Ishikawa (cell line): ENCODE data around the gene C13orf46.

ENCODE experiments used
- CEBPB ChIP-seq: IDR thresholded peaks from 2 replicates; pipeline ENCODE4 v1.6.1; 2012
- CREB1 ChIP-seq: IDR thresholded peaks from 2 replicates; pipeline ENCODE4 v1.6.1; 2012; ENCODE audit warnings: low read depth
- EGR1 ChIP-seq: IDR thresholded peaks from 2 replicates; pipeline ENCODE4 v1.6.1; 2012
- EP300 ChIP-seq: IDR thresholded peaks from 2 replicates; pipeline ENCODE4 v1.6.1; 2012; ENCODE audit warnings: borderline replicate concordance
- FOXM1 ChIP-seq: IDR thresholded peaks from 2 replicates; pipeline ENCODE4 v1.6.1; 2012; ENCODE audit warnings: low read depth, borderline replicate concordance
- NFIC ChIP-seq: IDR thresholded peaks from 2 replicates; pipeline ENCODE4 v1.6.1; 2012
- RAD21 ChIP-seq: IDR thresholded peaks from 2 replicates; pipeline ENCODE4 v1.6.1; 2012; ENCODE audit warnings: low read depth
- REST ChIP-seq: IDR thresholded peaks from 2 replicates; pipeline ENCODE4 v1.6.1; 2012; ENCODE audit warnings: low read depth, mild to moderate bottlenecking
- TAF1 ChIP-seq: IDR thresholded peaks from 2 replicates; pipeline ENCODE4 v1.6.1; 2012; ENCODE audit warnings: low read depth, mild to moderate bottlenecking
- TCF12 ChIP-seq: IDR thresholded peaks from 2 replicates; pipeline ENCODE4 v1.6.1; 2012; ENCODE audit warnings: low read depth
- TEAD4 ChIP-seq: IDR thresholded peaks from 2 replicates; pipeline ENCODE4 v1.6.1; 2012
- YY1 ChIP-seq: IDR thresholded peaks from 2 replicates; pipeline ENCODE4 v1.6.1; 2012; ENCODE audit warnings: low read depth
- ZBTB7A ChIP-seq: IDR thresholded peaks from 2 replicates; pipeline ENCODE4 v1.6.1; 2012; ENCODE audit warnings: low read depth
- TF ChIP-seq, protein P1 (sequence below): IDR thresholded peaks from 2 replicates; pipeline ENCODE4 v1.6.1; 2012
- TF ChIP-seq, protein P2 (sequence below): IDR thresholded peaks from 2 replicates; pipeline ENCODE4 v1.6.1; 2012

C13orf46 gene

GRCh38 chr13:113996912-113997745, 23.3 kb upstream of the C13orf46 start:
- TF ChIP-seq EP300, result no peak
- TF ChIP-seq RAD21, result no peak
- TF ChIP-seq TAF1, result no peak
- TF ChIP-seq, protein P1, sequence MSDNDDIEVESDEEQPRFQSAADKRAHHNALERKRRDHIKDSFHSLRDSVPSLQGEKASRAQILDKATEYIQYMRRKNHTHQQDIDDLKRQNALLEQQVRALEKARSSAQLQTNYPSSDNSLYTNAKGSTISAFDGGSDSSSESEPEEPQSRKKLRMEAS, result no peak
- no peak for TF ChIP-seq YY1
- no peak for TF ChIP-seq NFIC
- TF ChIP-seq EGR1, result no peak
- no peak for TF ChIP-seq CEBPB
- TF ChIP-seq, protein P2, sequence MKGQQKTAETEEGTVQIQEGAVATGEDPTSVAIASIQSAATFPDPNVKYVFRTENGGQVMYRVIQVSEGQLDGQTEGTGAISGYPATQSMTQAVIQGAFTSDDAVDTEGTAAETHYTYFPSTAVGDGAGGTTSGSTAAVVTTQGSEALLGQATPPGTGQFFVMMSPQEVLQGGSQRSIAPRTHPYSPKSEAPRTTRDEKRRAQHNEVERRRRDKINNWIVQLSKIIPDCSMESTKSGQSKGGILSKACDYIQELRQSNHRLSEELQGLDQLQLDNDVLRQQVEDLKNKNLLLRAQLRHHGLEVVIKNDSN, result no peak
- no peak for TF ChIP-seq TCF12

- TF ChIP-seq ZBTB7A (no peak), TEAD4 (no peak), CEBPB (no peak), RAD21 (no peak), NFIC (no peak), EGR1 (no peak), CREB1 (no peak), REST (no peak), EP300 (no peak), YY1 (no peak)
- TF ChIP-seq, protein P1, result no peak
- TF ChIP-seq, protein P2, result no peak
These were observed 22.4 kb upstream of the C13orf46 start for GRCh38 chr13:113996081-113996911.

GRCh38 chr13:113995051-113995601, 21.2 kb upstream of the C13orf46 start:
- TF ChIP-seq NFIC, result no peak
- TF ChIP-seq FOXM1, result no peak
- no peak for TF ChIP-seq TAF1
- TF ChIP-seq, protein P2, result no peak
- no peak for TF ChIP-seq EP300
- no peak for TF ChIP-seq YY1
- no peak for TF ChIP-seq CREB1
- TF ChIP-seq TEAD4, result no peak
- TF ChIP-seq RAD21, result no peak
- no peak for TF ChIP-seq ZBTB7A
- TF ChIP-seq CEBPB, result no peak
- no peak for TF ChIP-seq EGR1
- TF ChIP-seq TCF12, result no peak
- no peak for TF ChIP-seq REST
- TF ChIP-seq, protein P1, result no peak

DNA sequence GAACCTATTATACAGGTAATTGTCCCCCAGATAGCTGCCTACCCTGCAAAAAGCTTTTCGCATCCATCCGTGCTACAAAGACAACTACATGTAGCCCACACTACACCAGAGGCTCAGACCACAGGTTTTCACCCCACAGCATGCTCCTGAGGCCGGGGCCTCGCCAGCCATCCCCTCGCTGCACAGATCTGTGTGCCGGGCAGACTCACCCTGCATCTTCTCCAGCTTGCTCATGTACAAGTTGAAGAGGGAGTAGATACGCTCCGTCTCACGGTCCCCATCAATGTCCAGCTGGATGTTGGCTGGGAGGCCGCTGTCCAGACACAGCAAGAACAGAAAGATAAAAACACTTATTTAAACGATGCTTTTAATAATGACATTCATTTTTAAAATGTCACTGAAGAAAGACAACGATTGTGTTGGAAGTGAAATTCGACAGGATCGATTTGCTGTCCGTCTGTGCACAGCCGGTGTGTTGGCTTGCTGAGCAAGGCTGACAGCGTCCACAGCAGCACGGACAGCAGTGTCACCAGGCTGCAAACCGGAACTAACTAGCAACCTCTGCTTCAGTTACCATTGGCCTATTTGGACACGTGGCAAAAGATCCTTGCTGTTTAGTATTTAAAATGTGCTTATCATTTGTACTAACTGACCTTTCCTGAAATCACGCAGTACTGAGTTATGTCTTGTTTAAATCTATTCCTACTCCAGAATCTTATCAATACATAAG, 18.6 kb upstream of the C13orf46 start:
- no peak for TF ChIP-seq NFIC
- TF ChIP-seq YY1, result no peak
- TF ChIP-seq FOXM1, result no peak
- TF ChIP-seq RAD21, result no peak
- TF ChIP-seq, protein P1, result no peak
- no peak for TF ChIP-seq EGR1
- no peak for TF ChIP-seq TCF12
- no peak for TF ChIP-seq ZBTB7A
- TF ChIP-seq TEAD4, result no peak
- TF ChIP-seq CEBPB, result no peak
- TF ChIP-seq EP300, result no peak
- TF ChIP-seq REST, result no peak
- TF ChIP-seq CREB1, result no peak
- TF ChIP-seq TAF1, result no peak
- TF ChIP-seq, protein P2, result no peak
